DOHH2 (cell line): Measurements from ENCODE around the gene ATP2A3.

Experiments used
- H3F3A ChIP-seq: fragments of 200-600 bp; sonication (generic), shearing (Covaris generic); 2 replicates; pipeline ENCODE4 v1.6.0; 2016; ENCODE audit warnings: antibody characterized with exemption, mild to moderate bottlenecking; ENCODE audit not compliant: control insufficient read depth, insufficient read depth
- H3K27ac ChIP-seq: fragments of 200-600 bp; sonication (generic); 2 replicates; pipeline ENCODE4 v1.5.1; 2014; ENCODE audit warnings: low read depth, mild to moderate bottlenecking, low read length, moderate library complexity
- H3K27me3 ChIP-seq: fragments of 200-600 bp; sonication (generic); 2 replicates; pipeline ENCODE4 v1.6.1; 2014; ENCODE audit warnings: mild to moderate bottlenecking, low read length, mixed read lengths; ENCODE audit not compliant: control insufficient read depth
- H3K36me3 ChIP-seq: fragments of 200-600 bp; sonication (generic); 2 replicates; pipeline ENCODE4 v1.6.1; 2014; ENCODE audit warnings: mild to moderate bottlenecking, low read length, moderate library complexity, mixed read lengths; ENCODE audit not compliant: control insufficient read depth
- H3K4me1 ChIP-seq: fragments of 200-600 bp; sonication (generic); 2 replicates; pipeline ENCODE4 v1.6.1; 2014; ENCODE audit warnings: mild to moderate bottlenecking, low read length, mixed read lengths; ENCODE audit not compliant: control insufficient read depth
- H3K4me2 ChIP-seq: fragments of 200-600 bp; sonication (generic); 2 replicates; pipeline ENCODE4 v1.6.0; 2014; ENCODE audit warnings: mild to moderate bottlenecking, low read length, moderate library complexity
- H3K4me3 ChIP-seq: fragments of 200-600 bp; sonication (generic); 2 replicates; pipeline ENCODE4 v1.5.1; 2014; ENCODE audit warnings: mild to moderate bottlenecking, low read length, mixed read lengths
- H3K79me2 ChIP-seq: fragments of 200-600 bp; sonication (generic); 2 replicates; pipeline ENCODE4 v1.6.1; 2014; ENCODE audit warnings: mild to moderate bottlenecking, low read length, mixed read lengths; ENCODE audit not compliant: control insufficient read depth
- H3K9me2 ChIP-seq: fragments of 200-600 bp; sonication (generic); replicated peaks from 2 replicates; pipeline ENCODE4 v1.6.1; 2014; ENCODE audit warnings: mild to moderate bottlenecking, low read length, mixed read lengths; ENCODE audit not compliant: control insufficient read depth
- H3K9me3 ChIP-seq: fragments of 200-600 bp; sonication (generic); 2 replicates; pipeline ENCODE4 v1.6.1; 2014; ENCODE audit warnings: antibody characterized with exemption, low read length, mixed read lengths; ENCODE audit not compliant: control insufficient read depth, insufficient read depth
- H4K20me1 ChIP-seq: fragments of 200-600 bp; sonication (generic); 2 replicates; pipeline ENCODE4 v1.6.0; 2014; ENCODE audit warnings: low read depth, mild to moderate bottlenecking, antibody characterized with exemption, low read length, moderate library complexity; ENCODE audit not compliant: control insufficient read depth, insufficient read depth
- EZH2phosphoT487 ChIP-seq: fragments of 200-600 bp; sonication (generic); IDR thresholded peaks from 2 replicates; pipeline ENCODE4 v1.6.1; 2017; ENCODE audit warnings: borderline replicate concordance, mild to moderate bottlenecking, antibody characterized with exemption, low read length, moderate library complexity, mixed read lengths
- TF ChIP-seq, protein P1 (sequence below): fragments of 200-600 bp; sonication (generic); IDR thresholded peaks from one replicate; pipeline ENCODE4 v1.5.1; 2014; ENCODE audit warnings: antibody characterized with exemption, mild to moderate bottlenecking, low read depth, low read length; ENCODE audit not compliant: poor library complexity, severe bottlenecking

Gene ATP2A3

DNA sequence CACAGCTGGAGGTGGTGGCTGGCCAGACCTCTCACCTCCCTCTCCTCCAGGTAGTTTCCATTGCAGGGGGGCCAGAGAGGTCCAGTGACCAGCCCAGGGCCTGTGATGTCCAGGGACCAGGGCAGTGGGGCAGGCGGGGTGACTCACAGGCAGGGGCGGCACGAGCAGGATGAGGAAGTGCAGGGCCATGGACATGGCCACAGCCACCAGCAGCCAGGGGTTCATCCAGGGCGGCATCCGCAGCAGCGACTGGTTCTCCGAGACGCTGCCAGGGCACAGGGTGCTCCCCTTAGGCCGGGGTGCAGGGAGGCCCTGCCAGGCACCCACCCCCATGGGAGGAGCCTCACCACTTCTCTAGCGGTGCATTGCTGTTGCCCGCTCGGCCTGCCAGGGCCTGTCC, 35.1 kb downstream of the ATP2A3 start:
- no peaks in the 10 kb centered on the region for H3K79me2 ChIP-seq
- no peaks in the 10 kb centered on the region for H3K27me3 ChIP-seq
- H3K27ac ChIP-seq = no peak overlapping the region
- H3K9me2 ChIP-seq = no peaks in the 10 kb centered on the region
- H3K4me1 ChIP-seq = peaks cover 6% of the 10 kb centered on the region
- H3K4me2 ChIP-seq = no peak overlapping the region
- peaks cover 12% of the 10 kb centered on the region for H3F3A ChIP-seq
- TF ChIP-seq, protein P1, sequence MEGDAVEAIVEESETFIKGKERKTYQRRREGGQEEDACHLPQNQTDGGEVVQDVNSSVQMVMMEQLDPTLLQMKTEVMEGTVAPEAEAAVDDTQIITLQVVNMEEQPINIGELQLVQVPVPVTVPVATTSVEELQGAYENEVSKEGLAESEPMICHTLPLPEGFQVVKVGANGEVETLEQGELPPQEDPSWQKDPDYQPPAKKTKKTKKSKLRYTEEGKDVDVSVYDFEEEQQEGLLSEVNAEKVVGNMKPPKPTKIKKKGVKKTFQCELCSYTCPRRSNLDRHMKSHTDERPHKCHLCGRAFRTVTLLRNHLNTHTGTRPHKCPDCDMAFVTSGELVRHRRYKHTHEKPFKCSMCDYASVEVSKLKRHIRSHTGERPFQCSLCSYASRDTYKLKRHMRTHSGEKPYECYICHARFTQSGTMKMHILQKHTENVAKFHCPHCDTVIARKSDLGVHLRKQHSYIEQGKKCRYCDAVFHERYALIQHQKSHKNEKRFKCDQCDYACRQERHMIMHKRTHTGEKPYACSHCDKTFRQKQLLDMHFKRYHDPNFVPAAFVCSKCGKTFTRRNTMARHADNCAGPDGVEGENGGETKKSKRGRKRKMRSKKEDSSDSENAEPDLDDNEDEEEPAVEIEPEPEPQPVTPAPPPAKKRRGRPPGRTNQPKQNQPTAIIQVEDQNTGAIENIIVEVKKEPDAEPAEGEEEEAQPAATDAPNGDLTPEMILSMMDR = no peak
- TF ChIP-seq EZH2phosphoT487 = no peak
- H3K4me3 ChIP-seq = no peak overlapping the region
- no peaks in the 10 kb centered on the region for H3K9me3 ChIP-seq
- peaks cover 92% of the 10 kb centered on the region for H3K36me3 ChIP-seq
- no peaks in the 10 kb centered on the region for H4K20me1 ChIP-seq

DNA sequence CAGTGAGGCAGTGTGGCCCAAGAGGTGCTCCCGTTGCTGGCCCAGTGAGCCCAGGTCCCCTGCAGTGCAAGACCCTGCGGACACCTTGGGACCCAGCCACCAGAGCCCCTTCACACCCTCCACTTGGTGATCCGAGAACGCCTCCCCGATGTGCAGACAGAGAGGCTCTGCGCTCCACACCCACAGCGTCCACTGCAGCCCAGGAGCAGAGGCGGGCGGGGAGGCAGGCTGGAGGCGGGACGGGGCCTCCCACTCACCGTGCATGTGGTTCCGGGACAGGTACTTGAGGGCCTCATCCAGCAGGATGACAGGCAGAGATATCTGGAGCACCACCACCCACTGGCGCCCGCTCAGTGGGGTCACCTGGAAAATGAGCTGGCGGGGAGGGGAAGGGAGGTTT, 35.8 kb downstream of the ATP2A3 start:
- Histone ChIP-seq H4K20me1 (no peaks in the 10 kb centered on the region), H3K9me2 (no peaks in the 10 kb centered on the region), H3K4me3 (no peak overlapping the region), H3K4me2 (no peak overlapping the region), H3F3A (peaks cover 17% of the 10 kb centered on the region), H3K27me3 (no peaks in the 10 kb centered on the region), H3K36me3 (peaks cover 90% of the 10 kb centered on the region), H3K4me1 (peaks cover 14% of the 10 kb centered on the region), H3K79me2 (no peaks in the 10 kb centered on the region), H3K27ac (no peak overlapping the region), H3K9me3 (no peaks in the 10 kb centered on the region)
- TF ChIP-seq EZH2phosphoT487 = no peak
- TF ChIP-seq, protein P1 = no peak

DNA sequence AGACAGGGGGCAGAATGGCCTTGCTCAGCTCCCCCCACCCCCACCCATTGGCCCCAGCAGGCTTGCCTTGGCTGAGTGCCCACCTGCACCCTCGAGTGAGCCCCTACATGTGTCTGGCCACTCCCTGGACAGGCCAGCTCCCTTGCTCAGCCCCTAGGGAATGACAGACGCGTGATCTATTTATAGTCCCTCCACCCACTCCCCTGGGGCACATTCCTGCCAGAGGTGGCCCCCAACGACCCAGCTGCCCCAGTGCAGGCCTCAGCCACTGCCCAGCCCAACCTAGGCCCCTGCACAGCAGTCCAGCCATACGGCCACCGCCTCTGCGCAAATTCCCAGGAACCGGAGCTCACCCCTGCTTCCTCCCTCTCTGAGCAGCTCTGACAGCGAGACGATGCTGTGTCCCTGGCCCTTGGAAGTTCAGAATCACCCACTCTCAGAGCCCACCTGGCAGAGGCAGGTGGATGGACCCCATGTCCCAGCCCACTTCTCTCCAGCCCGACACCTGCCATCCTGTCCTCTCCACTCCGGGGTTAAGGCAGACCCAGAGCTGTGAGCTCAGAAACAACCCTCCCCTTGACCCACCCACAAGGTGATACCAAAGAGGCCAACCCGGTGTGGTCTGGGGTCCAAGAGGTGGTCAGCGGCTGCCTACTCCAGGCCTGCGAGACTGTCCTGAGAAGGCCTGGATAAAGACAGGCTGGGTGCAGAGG, 36.5 kb downstream of the ATP2A3 start:
- no peaks in the 10 kb centered on the region for H4K20me1 ChIP-seq
- peaks cover 20% of the 10 kb centered on the region for H3K4me1 ChIP-seq
- H3K27me3 ChIP-seq = no peaks in the 10 kb centered on the region
- TF ChIP-seq EZH2phosphoT487 = no peak
- TF ChIP-seq, protein P1 = no peak
- no peak overlapping the region for H3K27ac ChIP-seq
- no peak overlapping the region for H3K4me2 ChIP-seq
- no peaks in the 10 kb centered on the region for H3K9me2 ChIP-seq
- no peaks in the 10 kb centered on the region for H3K9me3 ChIP-seq
- peaks cover 87% of the 10 kb centered on the region for H3K36me3 ChIP-seq
- H3K79me2 ChIP-seq = no peaks in the 10 kb centered on the region
- peaks cover 18% of the 10 kb centered on the region for H3F3A ChIP-seq
- no peak overlapping the region for H3K4me3 ChIP-seq
